Measurements from ENCODE around the gene MAGI3. TPM values are rescaled to one million over a fixed set of nuclear protein-coding genes. Genes with fewer than 3 reads are reported as not detected.

The MAGI3 gene
- total and polyA plus RNA-seq, 4 donors, result 3.0 to 28.8 (median 7.5) TPM

GRCh38 chr1:113369699-113370098 lies 20.6 kb upstream of the MAGI3 start:
- no peak for DNase-seq (ENCODE audit: low spot score)
- Histone ChIP-seq H3K4me3 (ENCODE audit: low read depth in 1 of 3, low read length in 3 of 3) (no peak overlapping the region), H3K9me3 (ENCODE audit: control insufficient read depth in 4 of 4, low read length in 3 of 4) (no peaks in the 10 kb centered on the region), H3K4me1 (ENCODE audit: control insufficient read depth in 4 of 4, insufficient read depth in 4 of 4, low read length in 3 of 4) (no peaks in the 10 kb centered on the region), H3K9ac (ENCODE audit: low read depth in 1 of 2, low read length in 2 of 2) (no peak overlapping the region), H3K27ac (ENCODE audit: low read depth in 1 of 2, low read length in 2 of 2) (no peak overlapping the region), H3K27me3 (ENCODE audit: control insufficient read depth in 4 of 4, insufficient read depth in 4 of 4, low read length in 3 of 4) (no peaks in the 10 kb centered on the region), H3K36me3 (ENCODE audit: control insufficient read depth in 4 of 4, insufficient read depth in 3 of 4, low read depth in 1 of 4, low read length in 3 of 4) (no peaks in the 10 kb centered on the region)
- TF ChIP-seq FOXA2 (IDR thresholded peaks at IDR 0.05) (no peak), HNF4A (conservative IDR thresholded peaks at IDR 0.05) (no peak), FOXA1 (IDR thresholded peaks at IDR 0.05) (no peak), CTCF (IDR thresholded peaks at IDR 0.05; ENCODE audit: low read depth, low read length, missing input control) (no peak), GABPA (IDR thresholded peaks at IDR 0.05 in 1 of 2, conservative IDR thresholded peaks at IDR 0.05 in 1 of 2) (no peak), TAF1 (conservative IDR thresholded peaks at IDR 0.05) (no peak), ATF3 (IDR thresholded peaks at IDR 0.05) (no peak), YY1 (IDR thresholded peaks at IDR 0.05) (no peak), REST (IDR thresholded peaks at IDR 0.05) (no peak), HNF4G (IDR thresholded peaks at IDR 0.05) (no peak), NR2F2 (IDR thresholded peaks at IDR 0.05) (no peak), JUND (IDR thresholded peaks at IDR 0.05) (no peak), MAX (IDR thresholded peaks at IDR 0.05) (no peak), EGR1 (IDR thresholded peaks at IDR 0.05; ENCODE audit: low read depth in 2 of 2) (no peak)
- WGBS, result 84% methylated on average over 1 of the region's 1 CpG

GRCh38 chr1:113370868-113371267 lies 19.4 kb upstream of the MAGI3 start:
- whole genome bisulfite sequencing, result 66% methylated on average over 3 of the region's 3 CpGs
- Histone ChIP-seq H3K9ac (ENCODE audit: low read depth in 1 of 2, low read length in 2 of 2) (no peak overlapping the region), H3K4me1 (ENCODE audit: control insufficient read depth in 4 of 4, insufficient read depth in 4 of 4, low read length in 3 of 4) (no peaks in the 10 kb centered on the region), H3K27me3 (ENCODE audit: control insufficient read depth in 4 of 4, insufficient read depth in 4 of 4, low read length in 3 of 4) (no peaks in the 10 kb centered on the region), H3K4me3 (ENCODE audit: low read depth in 1 of 3, low read length in 3 of 3) (no peak overlapping the region), H3K36me3 (ENCODE audit: control insufficient read depth in 4 of 4, insufficient read depth in 3 of 4, low read depth in 1 of 4, low read length in 3 of 4) (no peaks in the 10 kb centered on the region), H3K9me3 (ENCODE audit: control insufficient read depth in 4 of 4, low read length in 3 of 4) (no peaks in the 10 kb centered on the region), H3K27ac (ENCODE audit: low read depth in 1 of 2, low read length in 2 of 2) (no peak overlapping the region)
- no peak for DNase-seq (ENCODE audit: low spot score)
- no peak for TF ChIP-seq FOXA2 (IDR thresholded peaks at IDR 0.05)
- no peak for TF ChIP-seq EGR1 (IDR thresholded peaks at IDR 0.05; ENCODE audit: low read depth in 2 of 2)
- TF ChIP-seq YY1 (IDR thresholded peaks at IDR 0.05), result no peak
- no peak for TF ChIP-seq RXRA (IDR thresholded peaks at IDR 0.05)
- no peak for TF ChIP-seq TAF1 (conservative IDR thresholded peaks at IDR 0.05)
- TF ChIP-seq RAD21 (IDR thresholded peaks at IDR 0.05), result no peak
- no peak for TF ChIP-seq HNF4G (IDR thresholded peaks at IDR 0.05)
- no peak for TF ChIP-seq REST (IDR thresholded peaks at IDR 0.05)

All from liver (tissue), 9 donors.